DMS153 treated with DMSO at 0.1 percent for 48 hours (cell line): Measurements from ENCODE around the gene GZMM.

Experiments
- DNase-seq: peaks from one replicate; lab custom pipeline; 2025; ENCODE audit not compliant: unreplicated experiment; lab: John Stamatoyannopoulos, UW

The GZMM gene

GRCh38 chr19:594265-594870 lies 50.5 kb downstream of the GZMM start:
- DNase-seq, result no peak

- no peak for DNase-seq
Observed at GRCh38 chr19:595326-596262, 51.7 kb downstream of the GZMM start.

- no peak for DNase-seq
Observed at GRCh38 chr19:596263-596655, 52.4 kb downstream of the GZMM start.

- DNase-seq, result no peak
Observed at GRCh38 chr19:597406-598315, 53.8 kb downstream of the GZMM start.
